ENCODE data around the gene SLC24A3. TPM values are rescaled to one million over a fixed set of nuclear protein-coding genes. Genes with fewer than 3 reads are reported as not detected.

SLC24A3 gene
- total RNA-seq, 4 donors from 2014 or later, result 12.9 to 49.8 (median 27.6) TPM

DNA sequence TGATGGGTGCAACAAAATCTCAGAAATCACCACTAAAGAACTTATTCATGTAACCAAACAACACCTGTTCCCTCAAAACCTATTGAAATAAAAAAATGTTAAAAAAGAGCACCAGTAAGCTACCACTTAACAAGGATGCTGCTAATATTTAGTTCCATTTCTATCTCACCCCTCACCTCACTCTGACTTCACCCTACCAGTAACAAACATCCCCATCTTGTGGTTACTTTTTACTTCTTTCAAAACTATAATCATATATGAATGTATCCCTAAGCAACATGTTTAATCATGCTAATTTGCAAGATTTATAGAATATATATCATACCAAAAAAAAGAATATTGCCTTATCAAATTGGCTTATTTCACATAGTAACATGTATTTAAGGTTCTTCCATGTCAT, 27.4 kb upstream of the SLC24A3 start:
- no peaks in the 10 kb centered on the region for H3K9me3 ChIP-seq
- no peak overlapping the region for H3K4me3 ChIP-seq
- DNase-seq, result no peak
- intact Hi-C loops (cut with DNase I; ENCODE audit: low total_unique reads), result no loop called here
- no peaks in the 10 kb centered on the region for H3K36me3 ChIP-seq
- H3K4me1 ChIP-seq, result no peaks in the 10 kb centered on the region
- TF ChIP-seq CTCF (IDR thresholded peaks at IDR 0.05) (no peak), POLR2A (IDR thresholded peaks at IDR 0.05) (no peak)
- H3K27me3 ChIP-seq, result no peaks in the 10 kb centered on the region
- H3K27ac ChIP-seq, result no peak overlapping the region

- H3K36me3 ChIP-seq, result no peaks in the 10 kb centered on the region
- no peak overlapping the region for H3K4me3 ChIP-seq
- H3K4me1 ChIP-seq, result no peaks in the 10 kb centered on the region
- H3K27me3 ChIP-seq, result no peaks in the 10 kb centered on the region
- intact Hi-C loops (cut with DNase I; ENCODE audit: low total_unique reads), result no loop called here
- H3K27ac ChIP-seq, result no peak overlapping the region
- DNase-seq, result no peak
- H3K9me3 ChIP-seq, result no peaks in the 10 kb centered on the region
- TF ChIP-seq POLR2A (IDR thresholded peaks at IDR 0.05) (no peak), CTCF (IDR thresholded peaks at IDR 0.05) (no peak)
These were observed 19.1 kb upstream of the SLC24A3 start for GRCh38 chr20:19193349-19193748.

- Histone ChIP-seq H3K4me1 (no peaks in the 10 kb centered on the region), H3K27ac (no peak overlapping the region), H3K4me3 (no peak overlapping the region), H3K36me3 (no peaks in the 10 kb centered on the region), H3K9me3 (no peaks in the 10 kb centered on the region), H3K27me3 (no peaks in the 10 kb centered on the region)
- peak; percentile 71 to 73 for DNase-seq
- intact Hi-C loops (cut with DNase I; ENCODE audit: low total_unique reads), result no loop called here
- TF ChIP-seq POLR2A (IDR thresholded peaks at IDR 0.05) (no peak), CTCF (IDR thresholded peaks at IDR 0.05) (peak; percentile 63 to 87 (median 76))
These were observed 6.5 kb upstream of the SLC24A3 start for GRCh38 chr20:19205981-19206396.

- no peaks in the 10 kb centered on the region for H3K27me3 ChIP-seq
- no peak for TF ChIP-seq POLR2A (IDR thresholded peaks at IDR 0.05)
- TF ChIP-seq CTCF (IDR thresholded peaks at IDR 0.05), result no peak
- H3K4me3 ChIP-seq, result no peak overlapping the region
- no peaks in the 10 kb centered on the region for H3K9me3 ChIP-seq
- no peak overlapping the region for H3K27ac ChIP-seq
- H3K4me1 ChIP-seq, result peaks cover 0 to 7% of the 10 kb centered on the region in 2 donors
- intact Hi-C loops (cut with DNase I; ENCODE audit: low total_unique reads), result no loop called here
- no peak for DNase-seq
- no peaks in the 10 kb centered on the region for H3K36me3 ChIP-seq
These were observed 4.9 kb upstream of the SLC24A3 start for GRCh38 chr20:19207541-19207940.

DNA sequence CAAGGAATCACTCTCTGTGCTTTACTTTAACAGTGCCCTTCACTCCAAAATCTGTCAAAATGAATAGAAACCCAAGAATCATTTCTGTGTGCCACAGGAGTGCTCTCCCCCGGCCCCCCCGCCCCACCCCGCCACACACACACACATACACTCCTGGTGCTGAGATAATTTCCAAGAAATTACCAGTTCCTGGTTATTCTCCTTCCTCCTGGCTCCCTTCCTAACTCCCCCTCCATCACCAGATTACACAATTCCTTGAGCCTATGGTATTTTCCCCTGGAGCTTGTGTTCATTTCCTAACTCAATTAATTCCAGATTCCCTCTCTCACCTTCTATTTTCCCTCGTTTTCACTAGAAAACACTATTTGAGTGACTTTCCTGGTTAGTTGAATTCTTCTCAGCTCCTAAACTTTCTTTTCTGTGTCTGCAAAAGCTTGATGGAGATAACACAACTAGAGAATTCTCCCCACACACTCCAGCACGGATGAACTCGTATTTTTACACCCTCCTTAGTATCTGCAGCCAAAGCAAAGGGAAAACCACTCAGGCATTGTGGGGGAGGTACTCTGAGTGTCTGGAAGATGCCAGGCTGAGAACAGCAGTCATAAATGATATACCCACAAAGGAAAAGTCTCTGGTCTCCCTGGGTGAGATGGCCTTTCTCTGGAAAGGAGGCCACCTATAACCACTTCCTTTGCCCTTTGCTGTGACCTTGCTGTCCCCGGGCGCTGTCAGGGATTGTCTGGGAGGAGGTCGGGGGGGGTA, 1.9 kb upstream of the SLC24A3 start:
- TF ChIP-seq POLR2A (IDR thresholded peaks at IDR 0.05) (no peak), CTCF (IDR thresholded peaks at IDR 0.05) (no peak)
- Histone ChIP-seq H3K4me3 (peak overlapping the region; percentile 50 to 87), H3K27ac (peak overlapping the region; percentile 91), H3K9me3 (no peaks in the 10 kb centered on the region), H3K27me3 (no peaks in the 10 kb centered on the region), H3K4me1 (peaks cover 5 to 7% of the 10 kb centered on the region in 2 donors), H3K36me3 (no peaks in the 10 kb centered on the region)
- DNase-seq, result peak; percentile 58 to 85
- intact Hi-C loops (cut with DNase I; ENCODE audit: low total_unique reads), result loop anchor here (5.0 to 10.0 kb wide), 2 partner anchors 226 to 452 kb away; no protein-coding TSS in a partner anchor
